Neural progenitor cell (in vitro differentiated cells): ENCODE measurements around the gene TFG. TPM values are rescaled to one million over a fixed set of nuclear protein-coding genes. Genes with fewer than 3 reads are reported as not detected.

Experiments used
- DNase-seq: peaks from one replicate; pipeline ENCODE4 v3.0.0-alpha.2; 2016; ENCODE audit warnings: low spot score
- H2AFZ ChIP-seq: fragments of 200-600 bp; sonication (generic); replicated peaks from 2 replicates; pipeline ENCODE4 v1.6.1; 2016; ENCODE audit warnings: antibody characterized with exemption
- H3F3A ChIP-seq: fragments of 200-600 bp; sonication (generic); 2 replicates; pipeline ENCODE4 v1.6.1; 2016; ENCODE audit warnings: antibody characterized with exemption, low read depth
- H3K27ac ChIP-seq: fragments of 200-600 bp; sonication (generic); 2 replicates; pipeline ENCODE4 v1.5.1; 2016; ENCODE audit warnings: mild to moderate bottlenecking
- H3K27me3 ChIP-seq: fragments of 200-600 bp; sonication (generic); 2 replicates; pipeline ENCODE4 v1.6.1; 2016; ENCODE audit warnings: mild to moderate bottlenecking, moderate library complexity
- H3K36me3 ChIP-seq: fragments of 200-600 bp; sonication (generic); 2 replicates; pipeline ENCODE4 v1.5.1; 2016
- H3K4me1 ChIP-seq: fragments of 200-600 bp; sonication (generic); 2 replicates; pipeline ENCODE4 v1.6.1; 2016; ENCODE audit warnings: mixed run types
- H3K4me2 ChIP-seq: fragments of 200-600 bp; sonication (generic); 2 replicates; pipeline ENCODE4 v1.6.1; 2016
- H3K4me3 ChIP-seq: fragments of 200-600 bp; sonication (generic); 2 replicates; pipeline ENCODE4 v1.5.1; 2016
- H3K79me2 ChIP-seq: fragments of 200-600 bp; sonication (generic); 2 replicates; pipeline ENCODE4 v1.6.1; 2016; ENCODE audit warnings: low read depth
- H3K9ac ChIP-seq: fragments of 200-600 bp; sonication (generic); 2 replicates; pipeline ENCODE4 v1.6.1; 2016
- H3K9me3 ChIP-seq: fragments of 200-600 bp; sonication (generic); 2 replicates; pipeline ENCODE4 v1.5.1; 2016; ENCODE audit warnings: low read depth
- H4K20me1 ChIP-seq: fragments of 200-600 bp; sonication (generic); 2 replicates; pipeline ENCODE4 v1.6.1; 2016; ENCODE audit warnings: low read depth
- H3K27ac Mint-ChIP-seq: 3 replicates; pipeline ENCODE4 v1.8.0; 2021; ENCODE audit warnings: mixed read lengths
- H3K27me3 Mint-ChIP-seq: 2 replicates; pipeline ENCODE4 v1.8.0; 2022; ENCODE audit warnings: low read depth, mild to moderate bottlenecking, inconsistent platforms, moderate library complexity, mixed read lengths; ENCODE audit not compliant: insufficient read depth
- H3K36me3 Mint-ChIP-seq: 3 replicates; pipeline ENCODE4 v1.8.0; 2021; ENCODE audit warnings: mixed read lengths
- H3K4me1 Mint-ChIP-seq: 3 replicates; pipeline ENCODE4 v1.8.0; 2021; ENCODE audit warnings: mixed read lengths
- H3K4me3 Mint-ChIP-seq: 3 replicates; pipeline ENCODE4 v1.8.0; 2021; ENCODE audit warnings: mild to moderate bottlenecking, moderate library complexity, mixed read lengths
- H3K9me3 Mint-ChIP-seq: 3 replicates; pipeline ENCODE4 v1.8.0; 2020; ENCODE audit warnings: mixed read lengths
- EZH2 ChIP-seq: fragments of 200-600 bp; sonication (generic); IDR thresholded peaks from 2 replicates; pipeline ENCODE4 v1.6.1; 2017; ENCODE audit warnings: antibody characterized with exemption, mild to moderate bottlenecking, moderate library complexity
- EZH2phosphoT487 ChIP-seq: fragments of 200-600 bp; sonication (generic); IDR thresholded peaks from 2 replicates; pipeline ENCODE4 v1.6.1; 2017; ENCODE audit warnings: antibody characterized with exemption
- total RNA-seq: library from RNA; depleted of rRNA; stranded (reverse); fragments of >200 nt; gene quantifications from 2 replicates; pipeline ENCODE4 v1.2.3, GENCODE V29; 2015; ENCODE audit warnings: low replicate concordance
- TF ChIP-seq, protein P1 (sequence below): fragments of 200-600 bp; sonication (generic); IDR thresholded peaks from 2 replicates; pipeline ENCODE4 v1.5.1; 2017; ENCODE audit warnings: antibody characterized with exemption, mild to moderate bottlenecking

Gene TFG
- total RNA-seq, 1 donor from 2014 or later, result 105 TPM

DNA sequence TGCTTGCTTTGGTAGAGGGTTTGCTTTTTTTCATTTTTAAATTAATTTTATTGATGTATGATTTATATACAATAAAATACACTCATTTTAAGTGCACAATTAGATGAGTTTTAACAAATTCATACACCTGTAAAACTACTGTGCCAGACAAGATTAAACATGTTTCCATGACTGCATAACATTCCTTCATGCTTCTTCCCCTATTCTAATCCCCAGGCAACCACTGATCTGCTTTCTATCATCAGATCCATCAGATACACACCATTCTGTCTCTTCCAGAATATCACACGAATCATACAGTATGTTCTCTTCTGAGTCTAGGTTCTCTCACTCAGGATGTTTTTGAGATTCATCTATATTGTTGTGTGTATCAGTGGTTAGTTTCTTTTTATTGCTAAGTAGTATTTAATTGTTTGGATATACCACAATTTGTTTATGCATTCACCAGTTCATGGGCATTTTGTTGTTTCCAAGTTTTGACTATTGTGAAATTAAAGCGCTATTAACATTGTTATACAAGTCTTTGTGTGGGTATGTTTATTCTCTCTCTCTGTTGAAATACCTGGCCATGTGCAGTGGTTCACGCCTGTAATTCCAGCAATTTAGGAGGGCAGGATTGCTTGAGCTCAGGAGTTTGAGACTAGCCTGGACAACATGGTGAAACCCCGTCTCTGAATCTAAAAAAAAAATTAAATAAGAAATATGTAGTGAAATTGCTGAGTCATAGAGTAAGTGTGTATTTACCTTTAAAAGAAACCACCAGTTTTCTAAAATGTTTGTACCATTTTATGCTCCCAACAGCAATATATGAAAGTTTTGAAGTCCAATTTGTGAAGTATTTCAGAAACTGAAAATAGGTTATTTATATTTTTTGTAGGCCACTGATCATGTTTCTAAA lies 7.0 kb upstream of the TFG start:
- DNase-seq, result no peak
- TF ChIP-seq, protein P1, sequence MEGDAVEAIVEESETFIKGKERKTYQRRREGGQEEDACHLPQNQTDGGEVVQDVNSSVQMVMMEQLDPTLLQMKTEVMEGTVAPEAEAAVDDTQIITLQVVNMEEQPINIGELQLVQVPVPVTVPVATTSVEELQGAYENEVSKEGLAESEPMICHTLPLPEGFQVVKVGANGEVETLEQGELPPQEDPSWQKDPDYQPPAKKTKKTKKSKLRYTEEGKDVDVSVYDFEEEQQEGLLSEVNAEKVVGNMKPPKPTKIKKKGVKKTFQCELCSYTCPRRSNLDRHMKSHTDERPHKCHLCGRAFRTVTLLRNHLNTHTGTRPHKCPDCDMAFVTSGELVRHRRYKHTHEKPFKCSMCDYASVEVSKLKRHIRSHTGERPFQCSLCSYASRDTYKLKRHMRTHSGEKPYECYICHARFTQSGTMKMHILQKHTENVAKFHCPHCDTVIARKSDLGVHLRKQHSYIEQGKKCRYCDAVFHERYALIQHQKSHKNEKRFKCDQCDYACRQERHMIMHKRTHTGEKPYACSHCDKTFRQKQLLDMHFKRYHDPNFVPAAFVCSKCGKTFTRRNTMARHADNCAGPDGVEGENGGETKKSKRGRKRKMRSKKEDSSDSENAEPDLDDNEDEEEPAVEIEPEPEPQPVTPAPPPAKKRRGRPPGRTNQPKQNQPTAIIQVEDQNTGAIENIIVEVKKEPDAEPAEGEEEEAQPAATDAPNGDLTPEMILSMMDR, result no peak
- TF ChIP-seq EZH2, result no peak
- TF ChIP-seq EZH2phosphoT487, result no peak
- Histone ChIP-seq H3K4me2 (no peak overlapping the region), H3K4me1 (no peaks in the 10 kb centered on the region), H3F3A (no peaks in the 10 kb centered on the region), H4K20me1 (no peaks in the 10 kb centered on the region), H3K27me3 (peaks cover 33% of the 10 kb centered on the region), H2AFZ (no peak overlapping the region), H3K9me3 (no peaks in the 10 kb centered on the region), H3K9ac (no peak overlapping the region), H3K36me3 (no peaks in the 10 kb centered on the region), H3K4me3 (no peak overlapping the region), H3K27ac (no peak overlapping the region), H3K79me2 (no peaks in the 10 kb centered on the region)
- no peaks in the 10 kb centered on the region for H3K27me3 Mint-ChIP-seq
- H3K4me3 Mint-ChIP-seq, result no peak overlapping the region
- no peak overlapping the region for H3K27ac Mint-ChIP-seq
- H3K36me3 Mint-ChIP-seq, result no peaks in the 10 kb centered on the region
- no peaks in the 10 kb centered on the region for H3K4me1 Mint-ChIP-seq
- H3K9me3 Mint-ChIP-seq, result no peaks in the 10 kb centered on the region

DNA sequence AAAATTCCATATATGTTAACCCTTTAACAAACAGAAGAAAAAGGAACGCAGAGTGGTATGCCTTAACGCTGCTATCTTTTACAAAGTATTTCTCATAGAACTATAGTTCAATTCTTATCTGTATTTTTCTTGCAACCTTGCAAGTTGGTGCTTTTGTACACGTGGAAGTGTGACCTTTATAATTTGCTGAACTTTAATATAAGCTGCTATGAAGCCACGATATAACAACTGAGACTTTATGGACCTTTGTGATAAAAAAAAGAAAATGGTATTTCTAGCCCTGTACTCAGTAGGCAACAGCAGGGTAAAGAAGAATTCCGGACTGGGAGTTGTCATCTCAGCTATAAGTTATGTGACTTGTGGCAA lies 6.3 kb upstream of the TFG start:
- H3F3A ChIP-seq, result no peaks in the 10 kb centered on the region
- no peaks in the 10 kb centered on the region for H3K9me3 ChIP-seq
- Mint-ChIP-seq H3K4me1 (no peaks in the 10 kb centered on the region), H3K36me3 (no peaks in the 10 kb centered on the region), H3K9me3 (no peaks in the 10 kb centered on the region), H3K27ac (no peak overlapping the region), H3K4me3 (no peak overlapping the region), H3K27me3 (no peaks in the 10 kb centered on the region)
- H3K79me2 ChIP-seq, result no peaks in the 10 kb centered on the region
- H2AFZ ChIP-seq, result no peak overlapping the region
- H3K36me3 ChIP-seq, result no peaks in the 10 kb centered on the region
- H4K20me1 ChIP-seq, result no peaks in the 10 kb centered on the region
- H3K9ac ChIP-seq, result no peak overlapping the region
- H3K27me3 ChIP-seq, result peaks cover 40% of the 10 kb centered on the region
- H3K4me3 ChIP-seq, result no peak overlapping the region
- H3K27ac ChIP-seq, result no peak overlapping the region
- no peak overlapping the region for H3K4me2 ChIP-seq
- DNase-seq, result no peak
- no peaks in the 10 kb centered on the region for H3K4me1 ChIP-seq
- TF ChIP-seq, protein P1, result no peak
- no peak for TF ChIP-seq EZH2
- TF ChIP-seq EZH2phosphoT487, result no peak

DNA sequence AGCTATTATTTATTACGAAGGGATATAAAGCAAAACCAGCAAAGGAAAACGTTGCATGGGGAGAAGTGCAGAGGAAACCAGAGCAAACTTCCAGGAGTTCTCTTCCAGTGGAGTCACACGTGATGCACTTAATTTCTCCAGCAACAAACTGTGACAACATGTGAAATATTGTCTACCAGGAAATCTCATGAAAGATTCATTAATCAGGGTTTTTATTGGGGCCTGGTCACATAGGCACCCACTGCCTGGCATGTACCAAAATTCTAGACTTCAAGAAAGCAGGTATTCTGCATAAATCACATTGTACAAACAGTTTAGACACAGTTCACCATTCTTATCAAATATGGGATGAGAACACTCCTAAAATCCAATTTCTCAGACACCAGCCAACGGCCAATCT lies 5.4 kb upstream of the TFG start:
- peaks cover 4% of the 10 kb centered on the region for H3K9me3 Mint-ChIP-seq
- Histone ChIP-seq H3K79me2 (no peaks in the 10 kb centered on the region), H3K27ac (no peak overlapping the region), H3K36me3 (no peaks in the 10 kb centered on the region), H3K4me3 (no peak overlapping the region), H4K20me1 (no peaks in the 10 kb centered on the region), H3K9me3 (no peaks in the 10 kb centered on the region), H3F3A (peaks cover 1% of the 10 kb centered on the region), H3K9ac (no peak overlapping the region), H2AFZ (no peak overlapping the region), H3K4me1 (no peaks in the 10 kb centered on the region), H3K4me2 (no peak overlapping the region), H3K27me3 (peaks cover 42% of the 10 kb centered on the region)
- H3K27ac Mint-ChIP-seq, result no peak overlapping the region
- no peak overlapping the region for H3K4me3 Mint-ChIP-seq
- no peaks in the 10 kb centered on the region for H3K36me3 Mint-ChIP-seq
- DNase-seq, result no peak
- no peaks in the 10 kb centered on the region for H3K27me3 Mint-ChIP-seq
- peaks cover 3% of the 10 kb centered on the region for H3K4me1 Mint-ChIP-seq
- no peak for TF ChIP-seq EZH2phosphoT487
- TF ChIP-seq, protein P1, result no peak
- TF ChIP-seq EZH2, result no peak
